HCT116 (cell line): ENCODE measurements around the gene KLHDC8B. TPM values are rescaled to one million over a fixed set of nuclear protein-coding genes. Genes with fewer than 3 reads are reported as not detected.

Experiments used
- ATAC-seq: fragments of 200-7000 bp; cut with Tn5 transposase; 2 replicates; pipeline ENCODE4 v1.9.1; 2020; ENCODE audit warnings: mild to moderate bottlenecking, moderate library complexity
- BruUV-seq: library from RNA; stranded (reverse); fragments of 400-500 nt; replicated peaks from 2 replicates; lab custom pipeline; 2021; lab: Mats Ljungman, UMichigan
- CTCF ChIA-PET: fragments of 300-600 bp; sonication (Branson Sonifier 250); formaldehyde crosslinking; loops from one replicate; lab custom pipeline; 2021; ENCODE audit warnings: antibody characterized with exemption; lab: Charles Lee
- POLR2A ChIA-PET: fragments of 300-600, 350-600 bp; sonication (Branson Sonifier 250); formaldehyde crosslinking; loops from one replicate; lab custom pipeline; 2021; ENCODE audit warnings: antibody characterized with exemption; lab: Charles Lee
- RAD21 ChIA-PET, 2 experiments: fragments of 300-600 bp; sonication (Branson Sonifier 250); formaldehyde crosslinking; loops; one replicate each; lab custom pipeline; 2023; ENCODE audit warnings: low total read pairs in 2 of 2; ENCODE audit not compliant: uncharacterized antibody in 2 of 2, unreplicated experiment in 2 of 2, low non-redundant PET in 1 of 2; lab: Charles Lee
- DNase-seq: peaks from one replicate; pipeline ENCODE4 v3.0.0-alpha.2; 2010; ENCODE audit warnings: low read depth, low spot score
- H2AFZ ChIP-seq: fragments of 200-600 bp; shearing (Covaris generic), sonication (generic); 2 replicates; pipeline ENCODE4 v1.6.1; 2017; ENCODE audit warnings: low read depth, mixed run types, mixed read lengths, antibody characterized with exemption, low read length; ENCODE audit not compliant: poor library complexity, severe bottlenecking
- H3K27ac ChIP-seq: 2 replicates; pipeline ENCODE4 v1.5.1; 2012; ENCODE audit warnings: low read depth, low read length
- H3K27me3 ChIP-seq: fragments of 200-600 bp; sonication (generic); 2 replicates; pipeline ENCODE4 v1.6.1; 2016; ENCODE audit warnings: mixed run types, low read length, mixed read lengths; ENCODE audit not compliant: insufficient read depth
- H3K36me3 ChIP-seq, 2 experiments: fragments of 200-500 bp in 1 of 2; fragments of 200-600 bp in 1 of 2; sonication (Bioruptor generic) in 1 of 2; sonication (generic) in 1 of 2; 2 replicates each; pipeline versions ENCODE4 v1.5.1 to v1.6.1; 2014 to 2016; ENCODE audit warnings: low read length in 2 of 2, inconsistent platforms in 1 of 2, mixed read lengths in 1 of 2, mixed run types in 1 of 2; ENCODE audit not compliant: insufficient read depth in 2 of 2, control insufficient read depth in 1 of 2
- H3K4me1 ChIP-seq, 2 experiments: fragments of 200-600 bp in 1 of 2; sonication (generic) in 1 of 2; 2 replicates each; pipeline versions ENCODE4 v1.5.1 to v1.6.1; 2012 to 2017; ENCODE audit warnings: low read length in 2 of 2, inconsistent platforms in 1 of 2, mild to moderate bottlenecking in 1 of 2, mixed read lengths in 1 of 2, mixed run types in 1 of 2, moderate library complexity in 1 of 2; ENCODE audit not compliant: insufficient read depth in 2 of 2, control insufficient read depth in 1 of 2
- H3K4me2 ChIP-seq: fragments of 200-600 bp; sonication (generic); 2 replicates; pipeline ENCODE4 v1.6.1; 2017; ENCODE audit warnings: mixed run types, low read length, mixed read lengths
- H3K4me3 ChIP-seq, 2 experiments: fragments of 200-600 bp in 1 of 2; sonication (generic) in 1 of 2; replicated peaks in 1 of 2; 2 replicates each; pipeline ENCODE4 v1.5.1; 2011 to 2016; ENCODE audit warnings: low read length in 2 of 2, control low read depth in 1 of 2, low read depth in 1 of 2, mild to moderate bottlenecking in 1 of 2, mixed read lengths in 1 of 2, mixed run types in 1 of 2
- H3K79me2 ChIP-seq: fragments of 200-600 bp; sonication (generic); 2 replicates; pipeline ENCODE4 v1.6.1; 2017; ENCODE audit warnings: mild to moderate bottlenecking, mixed run types, low read length, moderate library complexity, mixed read lengths; ENCODE audit not compliant: insufficient read depth
- H3K9ac ChIP-seq: fragments of 200-600 bp; sonication (generic); 2 replicates; pipeline ENCODE4 v1.6.1; 2016; ENCODE audit warnings: low read length, mixed read lengths
- H3K9me2 ChIP-seq: fragments of 200-600 bp; sonication (generic), shearing (Covaris generic); 2 replicates; pipeline ENCODE4 v1.6.1; 2017; ENCODE audit warnings: mixed run types, mild to moderate bottlenecking, moderate library complexity; ENCODE audit not compliant: insufficient read depth
- H3K9me3 ChIP-seq, 2 experiments: fragments of 200-500 bp in 1 of 2; fragments of 200-600 bp in 1 of 2; sonication (Bioruptor generic) in 1 of 2; sonication (generic) in 1 of 2; 2 replicates each; pipeline ENCODE4 v1.6.1; 2014 to 2017; ENCODE audit warnings: low read length in 2 of 2, mixed read lengths in 2 of 2, inconsistent platforms in 1 of 2, low read depth in 1 of 2, mild to moderate bottlenecking in 1 of 2, mixed run types in 1 of 2, moderate library complexity in 1 of 2; ENCODE audit not compliant: control insufficient read depth in 1 of 2, insufficient read depth in 1 of 2
- H4K20me1 ChIP-seq: fragments of 200-600 bp; sonication (generic), shearing (Covaris generic); 2 replicates; pipeline ENCODE4 v1.6.1; 2017; ENCODE audit warnings: mixed run types, mild to moderate bottlenecking, moderate library complexity; ENCODE audit not compliant: insufficient read depth
- JUND ChIP-seq: IDR thresholded peaks from 2 replicates; pipeline ENCODE4 v1.6.1; 2012
- POLR2AphosphoS5 ChIP-seq: IDR thresholded peaks from 2 replicates; pipeline ENCODE4 v1.6.1; 2011; ENCODE audit warnings: mild to moderate bottlenecking, low read depth, low read length, moderate library complexity
- RAD21 ChIP-seq: IDR thresholded peaks from 2 replicates; pipeline ENCODE4 v1.6.1; 2012; ENCODE audit warnings: low read depth, mild to moderate bottlenecking
- REST ChIP-seq: IDR thresholded peaks from 2 replicates; pipeline ENCODE4 v1.6.1; 2012; ENCODE audit warnings: low read depth
- SP1 ChIP-seq: IDR thresholded peaks from 2 replicates; pipeline ENCODE4 v1.6.1; 2012; ENCODE audit warnings: low read depth
- YY1 ChIP-seq: IDR thresholded peaks from 2 replicates; pipeline ENCODE4 v1.6.1; 2011; ENCODE audit warnings: low read length, low read depth, moderate library complexity, mild to moderate bottlenecking; ENCODE audit not compliant: insufficient replicate concordance; ENCODE audit errors: extremely low read depth
- ZNF274 ChIP-seq: fragments of 200-500 bp; sonication (Bioruptor generic); IDR thresholded peaks from 2 replicates; pipeline ENCODE4 v1.6.1; 2014; ENCODE audit warnings: mild to moderate bottlenecking, low read depth, low read length, inconsistent platforms
- intact Hi-C: fragments of 100-400 bp; cut with micrococcal nuclease; formaldehyde crosslinking; loops from 2 replicates; pipeline ENCODE4 v1.10.0; 2022
- total RNA-seq: library from RNA; stranded (reverse); gene quantifications from one replicate; pipeline ENCODE4 v1.2.1, GENCODE V29; 2021; ENCODE audit not compliant: unreplicated experiment

The KLHDC8B gene
- total RNA-seq, 1 experiment from 2014 or later = 10.4 TPM

DNA sequence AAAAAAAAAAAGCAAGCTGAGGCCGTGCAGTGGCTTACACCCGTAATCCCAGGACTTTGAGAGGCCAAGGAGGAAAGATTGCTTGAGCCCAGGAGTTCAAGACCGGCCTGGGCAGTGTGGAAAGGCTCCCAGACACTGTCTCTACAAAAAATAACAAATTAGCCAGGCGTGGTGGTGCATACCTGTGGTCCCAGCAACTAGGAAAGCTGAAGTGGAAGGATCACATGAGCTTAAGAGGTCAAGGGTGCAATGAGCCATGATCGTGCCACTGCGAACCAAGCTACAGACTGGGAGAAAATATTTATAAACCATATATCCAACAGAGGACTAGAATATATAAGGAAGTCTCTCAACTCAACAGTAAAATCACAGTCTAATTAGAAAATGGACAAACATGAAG is 10.0 kb downstream of the KLHDC8B start:
- ChIA-PET POLR2A (no interaction called here), RAD21 (no interaction called here), CTCF (interaction anchor here (4.1 kb wide), 1 partner anchor 11 kb away, joined by 17 read pairs; the partner anchor contains the start of gene KLHDC8B)
- intact Hi-C loops = no loop called here
- Histone ChIP-seq H2AFZ (no peak overlapping the region), H3K36me3 (no peaks in the 10 kb centered on the region), H3K27ac (no peak overlapping the region), H3K9me3 (no peaks in the 10 kb centered on the region), H4K20me1 (no peaks in the 10 kb centered on the region), H3K79me2 (no peaks in the 10 kb centered on the region), H3K4me1 (no peaks in the 10 kb centered on the region), H3K4me2 (no peak overlapping the region), H3K27me3 (no peaks in the 10 kb centered on the region), H3K9me2 (no peaks in the 10 kb centered on the region), H3K4me3 (no peak overlapping the region), H3K9ac (no peak overlapping the region)
- TF ChIP-seq JUND (no peak), POLR2AphosphoS5 (no peak), YY1 (no peak), SP1 (no peak), REST (no peak)
- no TSS peak for BruUV-seq
- DNase-seq (no peak), ATAC-seq (no peak)

- no peak overlapping the region for H3K9ac ChIP-seq
- ChIA-PET POLR2A (interaction anchor here (0.9 kb wide), 1 partner anchor 12 kb away, joined by 3 read pairs; no protein-coding TSS in a partner anchor), CTCF (interaction anchor here (4.1 kb wide), 1 partner anchor 12 kb away, joined by 17 read pairs; the partner anchor contains the start of gene KLHDC8B), RAD21 (no interaction called here)
- intact Hi-C loops = no loop called here
- no peaks in the 10 kb centered on the region for H3K79me2 ChIP-seq
- no peak for DNase-seq
- no peaks in the 10 kb centered on the region for H3K9me2 ChIP-seq
- TF ChIP-seq YY1 (no peak), ZNF274 (no peak), RAD21 (no peak)
- no peak overlapping the region for H3K27ac ChIP-seq
- ATAC-seq = no peak
- no peaks in the 10 kb centered on the region for H3K9me3 ChIP-seq
- H2AFZ ChIP-seq = no peak overlapping the region
- H3K4me2 ChIP-seq = no peak overlapping the region
- no peaks in the 10 kb centered on the region for H4K20me1 ChIP-seq
- no peaks in the 10 kb centered on the region for H3K36me3 ChIP-seq
- H3K4me1 ChIP-seq = no peaks in the 10 kb centered on the region
- no peaks in the 10 kb centered on the region for H3K27me3 ChIP-seq
- no TSS peak for BruUV-seq
- H3K4me3 ChIP-seq = no peak overlapping the region
These were observed 11.3 kb downstream of the KLHDC8B start for GRCh38 chr3:49182682-49183081.
